Measurements from ENCODE around the gene CACUL1.

The CACUL1 gene

DNA sequence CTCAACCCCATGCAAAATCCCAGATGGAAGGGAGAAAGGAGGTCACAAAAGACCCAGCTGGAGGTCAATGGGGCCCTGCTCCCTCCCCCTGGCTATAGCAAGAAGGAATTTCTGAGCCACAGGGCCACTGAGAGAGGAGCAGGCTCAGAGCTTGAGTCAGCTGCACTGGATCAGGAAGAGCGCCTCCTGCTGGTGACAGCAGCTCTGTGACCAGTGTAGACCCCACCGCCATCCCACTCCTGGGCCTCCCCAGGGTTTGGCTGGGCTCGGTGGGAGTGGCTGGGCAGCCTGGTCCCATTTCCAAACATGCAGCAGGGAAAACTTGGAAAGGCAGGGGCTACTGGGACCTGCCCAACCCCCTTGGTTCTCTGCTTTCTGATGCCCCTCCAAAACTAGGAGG is 127.8 kb downstream of the CACUL1 start:
- Mint-ChIP-seq H3K27ac (no peak overlapping the region), H3K4me3 (no peak overlapping the region), H3K27me3 (no peaks in the 10 kb centered on the region), H3K4me1 (ENCODE audit: low read depth) (peaks cover under 1% of the 10 kb centered on the region), H3K36me3 (ENCODE audit: low read depth) (no peaks in the 10 kb centered on the region), H3K9me3 (no peaks in the 10 kb centered on the region)
